ENCODE data around the gene TXNDC17. TPM values are rescaled to one million over a fixed set of nuclear protein-coding genes. Genes with fewer than 3 reads are reported as not detected.
"Not testable (repeated sequence)": the region's sequence is repeated elsewhere in the genome, so short reads cannot be mapped to it uniquely, and the experiment has no call there.

The TXNDC17 gene
- 100 to 1,000 TPM in 1 of 4 donors, 10 to 100 TPM in 3; 58.5 to 109 (median 74.2) TPM for total RNA-seq

DNA sequence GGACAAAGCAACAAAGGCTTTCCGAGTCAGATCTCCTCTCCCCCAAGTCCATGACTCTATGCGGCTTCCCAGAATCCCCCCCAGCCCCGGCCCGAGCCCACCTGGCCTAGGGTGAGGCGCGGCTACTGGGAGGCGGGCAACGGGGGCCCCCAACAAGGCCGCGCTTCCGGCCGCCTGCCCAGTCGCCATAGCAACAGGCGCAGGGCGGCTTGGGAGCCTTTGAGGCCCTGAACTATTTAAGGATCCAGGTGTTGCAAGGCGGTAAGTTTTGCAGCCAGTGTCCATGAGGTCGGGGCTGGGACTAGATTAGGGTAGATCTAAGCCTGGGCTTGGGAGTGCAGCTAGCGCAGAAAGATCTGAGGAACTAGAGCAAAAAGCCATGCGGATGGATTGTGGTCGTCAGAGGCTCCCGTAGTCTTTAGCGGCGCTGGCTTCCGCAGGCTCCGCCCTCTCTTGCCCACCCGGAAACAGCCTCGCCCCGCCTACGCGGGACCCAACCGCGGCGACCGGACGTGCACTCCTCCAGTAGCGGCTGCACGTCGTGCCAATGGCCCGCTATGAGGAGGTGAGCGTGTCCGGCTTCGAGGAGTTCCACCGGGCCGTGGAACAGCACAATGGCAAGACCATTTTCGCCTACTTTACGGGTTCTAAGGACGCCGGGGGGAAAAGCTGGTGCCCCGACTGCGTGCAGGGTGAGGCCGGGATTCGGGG, at the start of gene TXNDC17, which contains the start of gene KIAA0753:
TSS of gene TXNDC17 (plus strand) at position 525 of the 711 bp plus-strand sequence. CDS start at position 548, 23 bp downstream.
TSS of gene KIAA0753 (minus strand) at position 176 of the 711 bp plus-strand sequence. CDS start 5,608 bp downstream, outside the sequence.
- Histone ChIP-seq H3K36me3 (peaks cover 16 to 32% (median 22%) of the 10 kb centered on the region in 4 donors), H3K27ac (replicated peaks in 1 of 4) (peak within 1 kb of the TSS; percentile 78 to 87 (median 81)), H3K4me3 (peak within 1 kb of the TSS; percentile 83 to 90 (median 86)), H3K4me1 (peaks cover 18 to 50% (median 34%) of the 10 kb centered on the region in 4 donors), H3K9me3 (no peaks in the 10 kb centered on the region), H3K27me3 (no peaks in the 10 kb centered on the region)
- peak; percentile 98 for DNase-seq (ENCODE audit: extremely low spot score)
- intact Hi-C loops (cut with DNase I) = loop anchor here (5.0 kb wide), 1 partner anchor 168 kb away; no protein-coding TSS in a partner anchor
- WGBS = under 1% methylated on average over 35 of the region's 52 CpGs
- TF ChIP-seq, protein P1, sequence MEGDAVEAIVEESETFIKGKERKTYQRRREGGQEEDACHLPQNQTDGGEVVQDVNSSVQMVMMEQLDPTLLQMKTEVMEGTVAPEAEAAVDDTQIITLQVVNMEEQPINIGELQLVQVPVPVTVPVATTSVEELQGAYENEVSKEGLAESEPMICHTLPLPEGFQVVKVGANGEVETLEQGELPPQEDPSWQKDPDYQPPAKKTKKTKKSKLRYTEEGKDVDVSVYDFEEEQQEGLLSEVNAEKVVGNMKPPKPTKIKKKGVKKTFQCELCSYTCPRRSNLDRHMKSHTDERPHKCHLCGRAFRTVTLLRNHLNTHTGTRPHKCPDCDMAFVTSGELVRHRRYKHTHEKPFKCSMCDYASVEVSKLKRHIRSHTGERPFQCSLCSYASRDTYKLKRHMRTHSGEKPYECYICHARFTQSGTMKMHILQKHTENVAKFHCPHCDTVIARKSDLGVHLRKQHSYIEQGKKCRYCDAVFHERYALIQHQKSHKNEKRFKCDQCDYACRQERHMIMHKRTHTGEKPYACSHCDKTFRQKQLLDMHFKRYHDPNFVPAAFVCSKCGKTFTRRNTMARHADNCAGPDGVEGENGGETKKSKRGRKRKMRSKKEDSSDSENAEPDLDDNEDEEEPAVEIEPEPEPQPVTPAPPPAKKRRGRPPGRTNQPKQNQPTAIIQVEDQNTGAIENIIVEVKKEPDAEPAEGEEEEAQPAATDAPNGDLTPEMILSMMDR (IDR thresholded peaks at IDR 0.05) = peak in 1 of 3 experiments; percentile 19
- TF ChIP-seq EP300 (IDR thresholded peaks at IDR 0.05) (no peak), POLR2AphosphoS5 (IDR thresholded peaks at IDR 0.05) (peak; percentile 91 to 97), POLR2A (IDR thresholded peaks at IDR 0.05; ENCODE audit: low read depth) (peak; percentile 73)

DNA sequence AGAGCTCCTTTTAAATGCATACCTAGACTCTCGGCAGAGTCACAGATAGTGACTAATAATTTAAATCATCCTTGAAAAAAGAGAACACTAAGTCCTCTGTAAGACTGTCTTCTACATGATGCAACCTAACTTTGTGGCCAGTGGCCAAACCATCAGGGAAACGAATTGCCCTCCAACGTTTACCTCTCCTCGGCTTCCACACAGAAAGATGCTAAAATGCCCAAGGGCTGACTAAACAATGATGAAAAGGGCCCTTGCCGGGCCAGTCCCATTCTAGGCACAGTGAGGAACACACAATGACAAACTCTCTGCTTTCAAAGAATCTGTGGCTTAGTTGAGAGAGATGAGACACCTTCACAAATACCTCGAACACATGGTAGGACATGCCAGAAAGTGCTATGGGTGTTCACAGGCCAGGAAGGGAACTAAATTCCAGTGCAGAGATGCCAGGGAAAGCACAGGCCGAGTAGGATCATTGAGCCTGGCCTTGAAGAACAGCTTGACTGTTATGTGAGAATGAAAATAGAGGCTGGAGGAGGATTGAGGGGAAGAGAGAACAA, 49.2 kb upstream of the TXNDC17 start:
- peaks cover 57 to 99% (median 88%) of the 10 kb centered on the region in 4 donors for H3K36me3 ChIP-seq
- no peaks in the 10 kb centered on the region for H3K27me3 ChIP-seq
- intact Hi-C loops (cut with DNase I) = no loop called here
- peak overlapping the region; percentile 33 to 69 (median 62) for H3K27ac ChIP-seq (replicated peaks in 1 of 4)
- peak; percentile 87 for DNase-seq (ENCODE audit: extremely low spot score)
- TF ChIP-seq POLR2A (IDR thresholded peaks at IDR 0.05; ENCODE audit: low read depth) = no peak
- TF ChIP-seq POLR2AphosphoS5 (IDR thresholded peaks at IDR 0.05) = peak in 1 of 2 donors; percentile 75
- TF ChIP-seq EP300 (IDR thresholded peaks at IDR 0.05) = no peak
- H3K4me1 ChIP-seq = peaks cover 0 to 22% (median 5%) of the 10 kb centered on the region in 4 donors
- H3K4me3 ChIP-seq = no peak overlapping the region
- no peaks in the 10 kb centered on the region for H3K9me3 ChIP-seq
- 74% methylated on average over 7 of the region's 7 CpGs for WGBS

DNA sequence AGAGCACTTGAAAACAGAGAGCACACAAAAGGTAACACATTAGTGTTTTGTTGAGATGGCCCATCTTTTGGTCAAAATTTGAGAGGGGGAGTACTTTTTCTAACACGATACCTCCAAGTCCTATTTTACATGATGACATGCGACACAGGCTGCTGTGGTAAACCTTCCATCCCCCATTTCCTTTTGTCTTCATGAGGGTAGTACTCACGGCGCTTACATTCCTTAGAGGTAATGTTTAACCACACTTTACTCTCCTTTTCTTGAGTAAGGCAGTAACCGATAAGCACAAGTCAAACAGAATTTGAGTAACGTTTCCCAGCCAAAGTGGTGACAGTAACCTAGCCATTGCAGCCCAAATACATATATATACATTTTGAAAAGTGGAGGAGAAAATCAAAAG, 48.7 kb upstream of the TXNDC17 start:
- Histone ChIP-seq H3K27me3 (no peaks in the 10 kb centered on the region), H3K9me3 (no peaks in the 10 kb centered on the region), H3K27ac (replicated peaks in 1 of 4) (peak overlapping the region; percentile 33 to 69 (median 62)), H3K4me1 (peaks cover 0 to 22% (median 5%) of the 10 kb centered on the region in 4 donors), H3K4me3 (no peak overlapping the region), H3K36me3 (peaks cover 58 to 99% (median 85%) of the 10 kb centered on the region in 4 donors)
- peak; percentile 3 for DNase-seq (ENCODE audit: extremely low spot score)
- intact Hi-C loops (cut with DNase I) = no loop called here
- WGBS = 92% methylated on average over 6 of the region's 6 CpGs
- TF ChIP-seq EP300 (IDR thresholded peaks at IDR 0.05) (no peak), POLR2AphosphoS5 (IDR thresholded peaks at IDR 0.05) (no peak), POLR2A (IDR thresholded peaks at IDR 0.05; ENCODE audit: low read depth) (no peak)
- TF ChIP-seq, protein P1 (IDR thresholded peaks at IDR 0.05) = no peak

DNA sequence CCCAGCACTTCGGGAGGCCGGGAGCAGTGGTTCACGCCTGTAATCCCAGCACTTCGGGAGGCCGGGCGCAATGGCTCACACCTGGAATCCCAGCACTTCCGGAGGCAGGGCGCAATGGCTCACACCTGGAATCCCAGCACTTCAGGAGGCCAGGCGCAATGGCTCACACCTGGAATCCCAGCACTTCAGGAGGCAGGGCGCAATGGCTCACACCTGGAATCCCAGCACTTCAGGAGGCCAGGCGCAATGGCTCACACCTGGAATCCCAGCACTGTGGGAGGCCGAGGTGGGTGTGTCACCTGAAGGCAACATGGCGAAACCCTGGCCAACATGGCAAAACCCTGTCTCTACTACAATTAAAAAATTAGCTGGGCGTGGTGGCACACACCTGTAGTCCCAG, 47.5 kb upstream of the TXNDC17 start:
- H3K9me3 ChIP-seq; DNase-seq (ENCODE audit: extremely low spot score); intact Hi-C loops (cut with DNase I); H3K27me3 ChIP-seq; H3K27ac ChIP-seq (replicated peaks in 1 of 4); H3K4me3 ChIP-seq: not testable (repeated sequence)
- H3K4me1 ChIP-seq = peaks cover 0 to 31% (median 14%) of the 10 kb centered on the region in 4 donors
- H3K36me3 ChIP-seq = peaks cover 63 to 99% (median 76%) of the 10 kb centered on the region in 4 donors
- WGBS = 91% methylated on average over 4 of the region's 14 CpGs

DNA sequence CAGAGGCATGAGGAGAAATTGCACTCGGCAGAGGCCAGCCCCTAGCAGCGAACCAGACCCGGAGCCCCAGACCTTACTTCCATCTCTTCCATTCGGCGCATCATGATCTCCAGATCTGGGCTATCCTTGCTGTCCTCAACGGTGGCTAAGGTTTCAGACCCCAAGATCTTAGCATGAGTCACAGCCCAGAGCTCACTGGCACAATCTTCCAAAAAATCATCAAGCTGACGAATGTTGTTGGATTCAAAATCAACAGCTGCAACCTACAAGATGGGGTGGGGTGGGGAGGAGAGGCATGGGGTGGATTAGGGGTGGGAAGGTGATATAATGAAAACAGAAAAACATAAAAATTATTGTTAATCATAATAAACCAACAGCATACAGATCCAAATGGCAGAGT, 44.8 kb upstream of the TXNDC17 start:
- H3K27ac ChIP-seq (replicated peaks in 1 of 4) = peak overlapping the region in 1 of 4 donors; percentile 13
- H3K36me3 ChIP-seq = peaks cover 48 to 99% (median 70%) of the 10 kb centered on the region in 4 donors
- H3K4me3 ChIP-seq = no peak overlapping the region
- WGBS = 84% methylated on average over 7 of the region's 7 CpGs
- DNase-seq (ENCODE audit: extremely low spot score) = no peak
- no peak for TF ChIP-seq EP300 (IDR thresholded peaks at IDR 0.05)
- TF ChIP-seq, protein P1 (IDR thresholded peaks at IDR 0.05) = no peak
- TF ChIP-seq POLR2AphosphoS5 (IDR thresholded peaks at IDR 0.05) = no peak
- TF ChIP-seq POLR2A (IDR thresholded peaks at IDR 0.05; ENCODE audit: low read depth) = no peak
- intact Hi-C loops (cut with DNase I) = no loop called here
- no peaks in the 10 kb centered on the region for H3K27me3 ChIP-seq
- H3K9me3 ChIP-seq = no peaks in the 10 kb centered on the region
- peaks cover 0 to 45% (median 29%) of the 10 kb centered on the region in 4 donors for H3K4me1 ChIP-seq
